Posterior vena cava (tissue), 2 donors: Measurements from ENCODE around the gene CHCHD6. TPM values are rescaled to one million over a fixed set of nuclear protein-coding genes. Genes with fewer than 3 reads are reported as not detected.

Source experiments
- DNase-seq: peaks from one replicate; pipeline ENCODE4 v3.0.0-alpha.2; 2020; ENCODE audit warnings: low spot score
- intact Hi-C, 2 donors: fragments of 100-400 bp; cut with DNase I; formaldehyde crosslinking; loops; one replicate each; pipeline versions ENCODE4 v1.14.1 to v1.14.2; 2022 to 2023
- total RNA-seq, 2 donors: library from RNA; stranded (reverse); fragmentation: NEBNext Ultra II Directional; extraction: Animal tissue kit (Norgen Biotek cat#: 25700); gene quantifications; one replicate each; pipeline ENCODE4 v1.2.1, GENCODE V29; 2021
- donor health status: DM: yes; HTN: yes; CAD: no.
- donor health status: DM: yes; HTN: yes; CAD: no.

The CHCHD6 gene
- total RNA-seq, 2 donors from 2014 or later, result 7.3 to 10.1 TPM

DNA sequence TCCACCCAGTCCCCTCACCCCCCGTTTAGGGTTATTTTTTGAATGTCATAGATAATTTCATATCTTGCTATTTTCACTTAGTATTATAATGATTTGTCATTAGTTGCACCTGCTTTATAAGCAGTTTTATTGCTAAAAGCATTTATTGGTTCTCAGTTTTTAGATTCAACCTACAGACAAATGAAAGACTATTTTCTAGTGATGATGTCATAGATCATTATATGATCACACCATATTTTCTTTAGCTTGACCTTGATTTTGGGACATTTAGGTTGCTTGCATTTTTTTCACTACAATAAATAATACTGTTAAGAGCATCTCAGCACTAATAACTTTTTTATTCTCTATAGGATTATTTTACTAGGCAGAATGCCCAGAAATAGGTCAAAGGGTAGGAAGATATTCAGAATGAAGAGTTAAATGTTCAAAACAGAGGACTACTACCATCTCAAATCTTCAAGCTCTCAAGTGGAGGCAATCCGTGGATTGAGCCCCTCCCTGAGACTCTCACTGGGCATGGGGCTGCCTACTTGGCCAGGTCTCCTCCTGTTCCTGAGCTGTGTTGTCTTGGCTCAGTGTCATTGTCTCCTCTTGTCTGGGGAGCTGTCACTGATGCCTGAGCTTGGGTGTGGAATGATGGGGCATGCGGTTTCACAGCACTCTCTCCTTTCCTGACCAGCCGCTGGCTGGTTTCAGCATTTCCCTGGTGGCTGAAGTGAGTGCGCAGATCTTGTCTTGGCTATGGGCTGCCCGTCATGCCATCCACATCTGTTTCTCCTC is 28.4 kb downstream of the CHCHD6 start:
- intact Hi-C loops, result no loop called here
- peak; percentile 41 for DNase-seq

DNA sequence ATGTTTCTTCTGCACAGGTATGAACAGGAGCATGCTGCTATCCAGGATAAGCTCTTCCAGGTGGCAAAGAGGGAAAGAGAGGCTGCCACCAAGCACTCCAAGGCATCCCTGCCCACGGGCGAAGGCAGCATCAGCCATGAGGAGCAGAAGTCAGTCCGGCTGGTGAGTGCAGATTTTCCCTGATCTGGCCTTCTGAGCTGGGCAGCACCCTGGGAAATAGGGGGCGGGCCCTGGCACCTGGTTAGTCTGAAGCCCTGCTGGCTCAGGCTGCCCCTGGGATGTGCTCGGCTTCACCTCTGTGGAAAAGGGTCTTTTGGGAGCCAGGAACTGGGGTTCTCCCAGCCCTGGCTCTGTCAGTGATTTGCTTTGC is 29.0 kb downstream of the CHCHD6 start:
- peak; percentile 57 for DNase-seq
- intact Hi-C loops, result no loop called here

DNA sequence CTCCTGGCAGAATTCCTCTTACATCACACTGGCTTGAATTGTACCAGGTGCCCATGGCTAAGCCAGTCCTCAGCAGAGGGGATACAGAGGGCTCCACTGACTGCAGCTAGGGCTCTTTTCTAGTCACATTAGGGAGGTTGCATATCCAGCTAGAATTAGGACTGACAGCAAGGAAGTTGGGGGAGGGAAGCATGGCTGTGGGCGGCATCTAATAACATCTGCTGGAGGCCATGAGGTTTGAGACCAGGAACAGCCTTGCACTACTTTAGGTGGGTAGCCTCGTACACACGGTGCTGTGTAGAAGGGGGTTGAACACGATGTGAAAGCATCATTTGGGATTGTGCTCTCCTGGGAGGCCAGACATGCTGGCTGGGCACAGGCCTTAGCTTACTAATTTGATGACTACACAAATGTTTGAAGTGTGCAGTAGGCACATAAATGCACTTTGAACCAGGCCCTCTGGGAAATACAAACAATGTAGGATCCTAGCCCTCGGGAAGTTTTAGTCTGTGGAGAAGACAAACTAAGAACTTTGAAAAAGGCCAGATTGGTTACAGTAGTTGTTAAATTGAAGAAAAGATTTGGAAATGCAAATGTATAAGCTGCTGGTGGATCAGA is 30.2 kb downstream of the CHCHD6 start:
- peak; percentile 17 for DNase-seq
- intact Hi-C loops, result no loop called here

DNA sequence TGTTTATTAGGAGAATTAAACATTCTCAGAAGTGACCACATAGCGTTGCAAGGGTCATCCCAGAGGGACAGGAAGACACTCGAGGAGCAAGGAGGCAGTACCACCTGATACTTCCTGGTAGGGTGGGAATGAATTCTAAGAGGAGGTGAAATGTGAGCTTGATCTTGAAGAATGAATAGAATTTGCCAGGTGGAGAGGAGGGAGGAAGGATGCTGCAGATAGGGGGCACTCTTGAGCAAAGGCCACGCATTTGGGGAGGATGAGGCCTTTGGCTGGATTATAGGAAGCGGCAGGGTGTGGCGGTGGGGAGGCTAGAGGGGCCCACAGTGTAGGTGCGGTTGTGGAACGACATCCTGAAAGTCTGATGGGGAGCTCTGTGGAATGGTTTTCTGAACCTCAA is 33.5 kb downstream of the CHCHD6 start:
- intact Hi-C loops, result no loop called here

DNA sequence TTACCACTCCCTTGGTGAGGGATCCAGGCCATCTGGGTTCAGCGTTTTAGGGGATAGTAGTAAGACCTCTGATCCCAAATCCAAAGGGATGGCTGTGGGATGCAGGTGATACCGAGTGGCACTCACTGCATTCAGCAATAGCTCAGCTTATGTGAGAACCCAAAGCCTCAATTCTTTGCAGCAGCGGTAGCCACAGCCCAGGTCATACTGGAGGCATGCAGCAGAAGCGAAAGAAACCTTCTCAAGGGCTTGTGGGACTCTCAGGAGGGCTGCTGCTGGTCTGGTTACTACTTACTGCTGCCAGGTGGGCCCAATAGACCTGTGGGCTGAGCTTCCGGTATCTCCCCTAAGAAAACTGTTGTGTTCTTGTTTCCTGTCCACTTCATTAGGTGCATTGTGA is 38.0 kb downstream of the CHCHD6 start:
- peak; percentile 47 for DNase-seq
- intact Hi-C loops, result no loop called here

More for the DNA sequence above, 33.5 kb downstream of the CHCHD6 start:
- DNase-seq, result peak; percentile 22

DNA sequence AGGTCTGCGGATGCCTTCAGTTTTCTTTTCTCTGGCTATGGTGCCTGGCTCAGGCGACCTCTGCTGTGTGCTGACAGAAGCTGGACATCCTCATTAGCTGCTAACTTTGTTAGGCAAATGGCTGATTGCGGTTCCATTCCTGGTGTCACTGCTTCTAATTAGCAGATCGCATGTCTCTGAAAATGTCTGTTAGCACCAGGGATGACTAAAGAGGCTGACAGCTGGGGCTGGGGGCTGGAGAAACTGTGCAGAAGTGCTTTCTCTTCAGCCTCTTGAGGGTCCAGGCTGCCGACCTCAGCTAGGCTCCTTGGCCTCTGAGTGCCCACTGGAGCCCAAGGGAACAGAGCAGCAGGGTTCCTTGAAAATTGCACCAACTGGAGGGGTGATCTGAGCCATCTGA is 39.3 kb downstream of the CHCHD6 start:
- peak; percentile 65 for DNase-seq
- intact Hi-C loops, result no loop called here

DNA sequence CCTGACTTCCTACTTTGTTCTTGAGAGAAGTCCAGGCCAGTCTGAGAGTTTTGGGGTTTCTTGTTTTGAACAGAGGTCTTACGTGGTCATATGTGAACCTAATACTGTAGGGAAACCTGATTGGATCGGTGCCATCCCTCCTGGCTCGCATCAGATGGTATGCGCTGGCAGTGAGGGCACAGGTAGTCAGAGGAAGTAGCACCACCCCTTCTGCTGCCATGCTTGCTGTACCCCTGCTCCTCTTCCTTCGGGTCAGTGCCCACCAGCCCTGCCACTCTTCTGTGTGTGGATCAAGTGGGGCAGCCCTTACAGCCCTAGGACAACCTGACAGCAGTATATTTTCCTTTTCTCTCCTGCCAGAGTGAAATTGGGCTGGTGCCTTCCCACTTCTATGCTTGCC is 39.7 kb downstream of the CHCHD6 start:
- intact Hi-C loops, result no loop called here
- peak; percentile 70 for DNase-seq

DNA sequence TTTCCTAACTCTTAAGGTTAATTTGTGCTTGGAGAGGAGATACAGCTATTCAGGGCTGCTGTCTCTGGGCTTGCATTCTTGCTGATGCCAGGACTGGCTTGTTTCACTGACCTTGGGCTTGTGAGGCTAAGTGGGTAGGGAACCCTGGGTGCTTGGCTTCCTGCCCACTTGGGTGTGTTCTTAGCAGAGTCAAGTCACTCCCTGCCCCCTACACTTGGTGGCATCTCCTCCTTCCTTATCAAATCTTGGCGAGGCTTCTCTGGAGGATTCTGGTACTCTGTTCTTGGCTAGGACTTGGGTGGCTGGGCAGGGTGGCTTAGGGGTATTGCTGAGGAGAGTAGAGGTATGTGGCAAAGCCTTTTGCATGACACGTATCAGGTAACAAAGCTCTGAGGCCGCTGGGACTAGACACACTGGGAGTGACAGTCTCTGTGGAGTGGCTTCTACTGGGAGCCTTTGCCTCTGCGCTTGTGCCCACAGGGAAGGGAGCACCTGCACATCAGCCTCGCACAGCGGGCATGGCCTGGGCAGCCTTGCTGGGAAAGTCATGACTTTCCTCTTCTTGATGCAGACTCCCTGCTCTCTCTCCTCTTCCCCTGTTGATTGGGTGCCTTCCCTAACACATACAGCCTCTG is 41.8 kb downstream of the CHCHD6 start:
- no peak for DNase-seq
- intact Hi-C loops, result no loop called here

DNA sequence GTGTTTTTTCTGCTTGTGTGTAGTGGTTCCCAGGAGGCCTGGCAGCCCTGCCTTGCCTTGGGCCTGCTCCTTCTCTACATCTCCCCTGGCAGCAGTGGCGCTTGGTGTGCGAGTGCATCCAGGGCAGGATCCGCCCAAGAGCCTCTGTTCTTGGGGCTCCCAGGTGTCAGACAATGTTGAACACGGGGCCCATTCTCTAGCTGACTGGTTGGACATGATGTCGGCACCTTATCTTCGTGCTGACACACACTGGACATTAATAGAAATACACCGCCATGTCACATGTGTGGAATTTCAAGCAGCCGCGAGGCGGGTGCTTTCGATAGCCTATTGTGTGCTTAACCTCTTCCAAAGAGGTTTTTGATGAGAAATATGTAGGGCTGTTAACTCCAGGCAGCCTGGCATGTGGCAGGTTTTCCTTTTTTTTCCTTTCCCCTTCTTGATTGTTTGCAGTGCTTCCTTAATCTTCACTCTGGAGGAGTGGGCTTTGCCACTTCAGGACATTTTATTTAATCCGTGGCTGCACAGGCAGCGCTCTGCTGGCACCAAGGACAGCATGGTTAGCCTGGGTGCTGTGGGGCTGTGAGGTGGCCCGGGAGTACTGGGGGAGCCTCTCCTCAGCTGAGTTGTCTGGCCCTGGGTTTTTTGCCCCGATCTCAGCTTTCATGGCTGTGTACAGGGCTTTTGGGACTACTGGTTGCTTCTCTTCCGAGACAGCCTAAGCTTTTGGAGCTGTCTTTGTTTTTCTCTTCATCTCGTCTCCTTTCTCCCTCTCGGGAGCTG is 42.5 kb downstream of the CHCHD6 start:
- intact Hi-C loops, result no loop called here
- no peak for DNase-seq

DNA sequence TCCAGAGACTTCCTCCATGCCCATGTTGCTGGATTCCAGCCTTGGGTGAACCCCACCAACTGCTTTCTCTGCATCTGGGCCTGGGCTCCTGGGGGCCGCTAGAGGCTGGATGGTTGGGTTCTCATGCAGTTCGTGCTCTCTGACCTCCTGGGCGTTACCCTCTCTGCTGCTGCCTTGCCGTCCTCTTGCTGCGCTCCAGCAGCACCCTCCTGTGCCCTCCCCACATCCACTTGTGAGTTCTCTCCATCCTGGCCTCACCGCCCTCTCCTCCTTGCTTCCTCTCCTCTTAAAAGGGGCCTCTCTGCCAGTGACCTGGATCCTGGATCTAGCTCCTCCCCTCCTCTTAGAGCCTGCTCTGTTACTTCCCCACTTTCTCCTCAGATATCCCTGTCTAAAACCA is 43.7 kb downstream of the CHCHD6 start:
- no peak for DNase-seq
- intact Hi-C loops, result no loop called here

DNA sequence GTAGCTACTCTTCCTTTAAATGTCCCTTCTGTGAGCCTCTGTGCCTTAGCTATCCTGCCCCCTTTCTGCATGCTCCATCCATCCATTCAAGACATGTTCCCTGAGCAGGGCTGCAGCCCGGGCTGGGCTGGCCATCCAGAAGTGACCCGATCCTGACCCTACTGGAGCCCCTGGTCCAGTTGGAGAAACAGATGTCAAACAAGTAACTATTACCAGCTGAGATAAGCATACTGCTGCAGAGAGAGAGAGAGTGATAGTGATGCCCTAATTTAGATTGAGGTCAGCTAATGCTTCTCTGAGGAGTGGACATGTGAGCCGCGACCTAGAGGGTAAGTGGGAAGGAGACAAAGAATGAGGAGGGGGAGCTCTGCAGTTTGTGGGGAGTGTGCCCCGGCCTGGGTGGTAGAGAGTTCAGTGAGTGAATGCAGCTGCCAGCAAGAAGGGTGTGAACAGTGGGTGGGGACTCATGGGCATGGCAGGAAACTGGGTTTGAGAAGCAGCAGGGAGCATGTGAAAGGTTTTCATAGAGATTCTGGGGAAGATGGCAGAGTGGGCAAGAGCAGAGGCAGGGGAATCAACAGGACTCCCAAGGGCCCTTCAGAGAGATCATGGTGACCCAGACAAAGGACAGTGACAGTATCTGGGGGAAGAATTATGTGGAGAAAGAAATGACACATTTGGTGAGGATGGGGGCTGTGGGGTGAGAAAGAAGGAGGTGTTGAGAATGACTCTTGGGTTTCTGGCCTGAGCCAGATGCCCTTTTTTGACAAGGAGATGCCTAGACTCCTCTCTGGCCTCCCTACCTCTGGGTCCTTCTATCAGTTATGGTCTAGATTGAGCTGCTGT is 44.9 kb downstream of the CHCHD6 start:
- no peak for DNase-seq
- intact Hi-C loops, result no loop called here

DNA sequence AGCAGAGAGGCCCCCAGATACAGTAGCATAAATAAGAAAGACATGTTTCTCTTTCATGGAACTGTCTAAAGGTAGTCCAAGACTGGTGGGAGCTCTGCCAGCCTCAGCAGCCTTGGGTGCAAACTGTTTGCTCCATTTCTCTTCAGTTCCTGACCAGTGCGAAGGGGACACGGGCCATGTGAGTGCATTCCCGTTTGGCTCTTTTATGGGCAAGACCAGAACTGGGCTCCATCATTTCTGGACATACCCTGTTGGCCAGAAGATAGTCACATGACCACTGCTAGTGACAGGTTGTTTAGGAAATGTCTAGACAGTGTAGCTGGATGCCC is 45.5 kb downstream of the CHCHD6 start:
- intact Hi-C loops, result no loop called here
- no peak for DNase-seq

DNA sequence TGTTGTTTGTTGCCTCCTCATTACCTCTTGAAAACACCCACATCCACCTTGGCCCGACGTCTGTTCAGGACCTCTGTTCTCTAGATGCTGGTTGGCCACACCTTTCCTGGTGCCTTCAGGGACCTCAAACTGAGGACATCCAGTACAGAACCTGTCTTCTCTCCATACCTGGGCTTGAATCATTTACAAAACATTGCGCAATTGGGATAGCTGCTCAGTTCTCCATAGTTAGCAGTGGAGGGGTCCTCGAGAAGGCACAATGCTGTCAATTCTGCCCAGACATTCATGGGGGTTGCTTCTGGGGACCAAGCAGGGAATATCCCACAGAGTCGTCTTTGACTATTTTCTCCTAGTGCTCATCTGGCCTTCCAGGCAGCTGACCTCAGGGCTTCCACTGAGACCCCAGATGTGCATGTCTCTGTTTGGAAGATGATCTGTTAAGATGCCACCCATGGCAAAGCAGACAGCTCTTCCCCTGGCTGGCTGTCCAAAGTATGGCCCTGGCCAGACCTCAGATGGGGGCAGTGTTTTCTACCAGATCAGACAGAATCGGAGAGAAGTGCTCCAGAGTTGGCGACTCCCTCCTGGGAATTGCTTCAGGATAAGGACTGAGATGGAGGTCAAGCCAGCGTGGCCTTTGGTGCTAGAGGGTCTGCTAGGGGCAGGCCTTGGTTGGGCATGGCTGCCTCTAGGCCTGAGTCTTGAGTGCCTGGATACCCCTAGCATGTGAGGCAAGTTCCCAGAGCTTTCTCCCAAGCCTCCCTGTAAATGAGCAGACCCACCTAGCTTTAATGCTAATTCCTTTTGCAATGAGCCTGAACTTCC is 46.1 kb downstream of the CHCHD6 start:
- no peak for DNase-seq
- intact Hi-C loops, result loop anchor here (5.0 kb wide), 2 partner anchors 232 to 707 kb away; partner anchors contain the start of gene PLXNA1 (in 2 of the 2)

DNA sequence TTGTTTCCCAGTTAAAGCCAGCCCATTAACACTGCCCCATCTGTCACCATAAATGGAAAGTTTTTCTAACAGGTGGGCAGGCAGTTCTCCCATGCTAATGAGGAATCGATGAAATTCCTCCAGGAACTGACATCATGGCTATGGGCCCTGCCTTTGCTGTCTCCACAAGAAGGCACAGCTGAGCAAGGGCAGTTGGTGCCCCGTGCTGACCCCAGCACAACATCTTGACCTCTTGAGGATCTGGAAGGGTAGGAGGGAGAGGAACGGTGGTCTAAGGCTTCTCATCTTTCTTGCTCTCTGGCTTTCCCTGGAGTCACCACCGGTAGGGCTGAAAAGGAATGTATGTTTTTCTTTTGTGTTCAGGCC is 46.7 kb downstream of the CHCHD6 start:
- intact Hi-C loops, result loop anchor here (5.0 kb wide), 2 partner anchors 232 to 707 kb away; partner anchors contain the start of gene PLXNA1 (in 2 of the 2)
- DNase-seq, result no peak

DNA sequence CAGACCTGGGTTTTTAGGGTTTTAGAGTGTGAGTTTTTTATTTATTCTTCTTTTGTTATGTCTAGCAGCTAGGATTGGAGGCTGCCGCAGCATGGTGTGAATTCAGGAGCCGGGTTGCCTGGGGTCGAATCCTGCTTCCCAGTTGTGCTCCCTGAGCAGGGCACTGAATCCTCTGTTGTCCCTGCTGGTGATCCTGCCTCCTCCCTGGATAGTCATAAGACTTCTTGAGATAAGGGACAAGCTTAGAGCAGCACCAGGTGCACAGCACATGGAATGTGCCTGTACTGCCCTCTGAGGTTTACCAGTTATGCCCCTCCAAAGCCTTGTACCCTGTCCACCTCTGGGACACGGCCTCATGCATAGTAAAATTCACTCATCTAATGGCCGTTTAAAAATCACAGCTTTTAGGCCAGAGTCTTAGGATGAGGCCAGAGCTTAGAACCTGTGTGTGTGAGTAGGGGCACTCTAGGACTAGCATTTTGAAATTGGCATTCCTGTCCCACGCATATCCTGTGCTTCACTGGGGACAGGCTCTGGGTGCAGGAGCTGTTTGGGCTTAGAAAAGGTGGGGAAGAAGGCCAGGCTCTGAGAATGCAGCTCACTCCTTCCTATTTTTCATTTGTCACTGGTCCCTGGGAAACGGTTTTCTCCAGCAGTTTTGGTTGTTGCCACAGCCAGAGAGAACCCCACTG is 47.7 kb downstream of the CHCHD6 start:
- intact Hi-C loops, result loop anchor here (5.0 kb wide), 2 partner anchors 231 to 706 kb away; partner anchors contain the start of gene PLXNA1 (in 2 of the 2)
- DNase-seq, result no peak

DNA sequence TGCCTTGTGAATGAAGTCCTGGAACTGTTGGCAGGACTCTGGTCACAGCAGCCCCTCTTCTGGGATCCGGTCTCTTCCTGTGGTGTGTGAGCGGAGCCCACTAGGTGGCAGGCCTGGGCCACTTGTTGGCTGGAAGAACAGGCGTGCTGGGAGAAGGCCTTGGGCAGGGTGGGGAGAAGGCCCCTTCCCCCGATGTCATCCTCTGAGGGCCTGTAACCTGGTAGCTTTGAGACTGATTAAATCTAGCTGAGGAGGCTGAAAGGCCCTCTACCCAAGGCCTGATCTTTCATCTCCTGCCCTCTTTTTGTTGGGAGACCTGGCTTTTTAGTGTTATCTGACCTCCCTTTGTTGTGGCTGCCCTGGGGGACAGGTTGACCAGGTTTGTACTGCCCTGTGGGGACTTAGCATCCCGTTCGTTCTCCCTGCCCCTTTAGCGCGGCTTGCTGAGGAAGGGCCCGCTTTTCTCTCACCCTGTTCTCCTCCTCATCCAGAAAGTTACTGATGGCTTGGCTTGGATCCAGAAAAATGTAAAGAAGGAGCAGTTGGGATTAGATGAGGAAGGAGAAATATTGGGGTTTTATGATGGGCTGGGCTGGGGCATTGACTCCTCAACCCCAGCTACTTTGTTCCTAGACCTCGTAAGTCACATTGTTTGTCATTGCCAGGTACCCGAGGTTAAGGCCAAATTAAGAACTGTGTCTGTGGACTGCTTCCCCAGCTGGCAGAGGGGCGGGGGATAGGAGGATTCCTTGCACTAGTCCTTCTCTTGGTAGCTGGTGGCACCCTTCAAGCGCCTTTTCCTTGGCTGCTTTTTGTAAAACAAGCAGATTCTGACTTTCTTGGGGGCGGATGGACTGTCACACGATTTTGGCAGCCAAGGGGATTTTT is 48.5 kb downstream of the CHCHD6 start:
- intact Hi-C loops, result loop anchor here (5.0 kb wide), 2 partner anchors 230 to 705 kb away; partner anchors contain the start of gene PLXNA1 (in 2 of the 2)
- peak; percentile 93 for DNase-seq
